Panc1 (cell line): ENCODE results near the gene DCDC2. TPM values are rescaled to one million over a fixed set of nuclear protein-coding genes. Genes with fewer than 3 reads are reported as not detected.

ENCODE experiments used
- ATAC-seq: fragments of 200-7000 bp; cut with Tn5 transposase; 2 replicates; pipeline ENCODE4 v1.9.1; 2020; ENCODE audit warnings: mild to moderate bottlenecking, moderate library complexity
- BruUV-seq: library from RNA; stranded (reverse); fragments of 400-500 nt; replicated peaks from 2 replicates; lab custom pipeline; 2021; lab: Mats Ljungman, UMichigan
- CTCF ChIA-PET: fragments of 300-600 bp; sonication (Branson Sonifier 250); formaldehyde crosslinking; loops from one replicate; lab custom pipeline; 2022; ENCODE audit warnings: antibody characterized with exemption; lab: Charles Lee
- POLR2A ChIA-PET: fragments of 300-600 bp; sonication (Branson Sonifier 250); formaldehyde crosslinking; loops from one replicate; lab custom pipeline; 2022; ENCODE audit warnings: antibody characterized with exemption; lab: Charles Lee
- DNase-seq: peaks from one replicate; pipeline ENCODE4 v3.0.0-alpha.2; 2010; ENCODE audit warnings: low read depth, low spot score
- H3K27ac ChIP-seq: 2 replicates; pipeline ENCODE4 v1.5.1; 2011; ENCODE audit warnings: mild to moderate bottlenecking, low read length, inconsistent platforms
- H3K27me3 ChIP-seq: fragments of 200-500 bp; sonication (Bioruptor generic); 2 replicates; pipeline ENCODE4 v1.6.0; 2014; ENCODE audit warnings: low read length, inconsistent platforms; ENCODE audit not compliant: control insufficient read depth, insufficient read depth
- H3K36me3 ChIP-seq: fragments of 200-500 bp; sonication (Bioruptor generic); 2 replicates; pipeline ENCODE4 v1.5.1; 2014; ENCODE audit warnings: inconsistent platforms, mild to moderate bottlenecking, low read length, moderate library complexity; ENCODE audit not compliant: control insufficient read depth, insufficient read depth
- H3K4me1 ChIP-seq: 2 replicates; pipeline ENCODE4 v1.5.1; 2011; ENCODE audit warnings: inconsistent platforms, mild to moderate bottlenecking, low read length, moderate library complexity; ENCODE audit not compliant: control insufficient read depth, insufficient read depth
- H3K4me3 ChIP-seq, 2 experiments: 2 replicates each; pipeline ENCODE4 v1.5.1; 2011 to 2012; ENCODE audit warnings: low read depth in 2 of 2, low read length in 2 of 2, mild to moderate bottlenecking in 2 of 2, inconsistent platforms in 1 of 2, moderate library complexity in 1 of 2
- H3K9me3 ChIP-seq: fragments of 200-500 bp; sonication (Bioruptor generic); 2 replicates; pipeline ENCODE4 v1.5.1; 2014; ENCODE audit warnings: low read depth, mild to moderate bottlenecking, inconsistent platforms, low read length, moderate library complexity; ENCODE audit not compliant: control insufficient read depth, insufficient read depth
- CTCF ChIP-seq: fragments of 450-650 bp; IDR thresholded peaks from 2 replicates; pipeline ENCODE4 v1.5.1; 2017; ENCODE audit warnings: mild to moderate bottlenecking
- POLR2AphosphoS5 ChIP-seq: IDR thresholded peaks from 2 replicates; pipeline ENCODE4 v1.6.1; 2012; ENCODE audit warnings: mild to moderate bottlenecking, low read depth, low read length, moderate library complexity
- REST ChIP-seq, 2 experiments: IDR thresholded peaks; 2 replicates each; pipeline ENCODE4 v1.6.1; 2011 to 2012; ENCODE audit warnings: low read depth in 2 of 2, control low read depth in 1 of 2, low read length in 1 of 2, mild to moderate bottlenecking in 1 of 2, moderate library complexity in 1 of 2; ENCODE audit not compliant: insufficient read depth in 1 of 2
- SIN3A ChIP-seq: IDR thresholded peaks from 2 replicates; pipeline ENCODE4 v1.6.1; 2012; ENCODE audit warnings: low read depth, mild to moderate bottlenecking, low read length, moderate library complexity, borderline replicate concordance; ENCODE audit not compliant: insufficient read depth
- TCF7L2 ChIP-seq: IDR thresholded peaks from 2 replicates; pipeline ENCODE4 v1.6.1; 2011; ENCODE audit warnings: mild to moderate bottlenecking, low read depth, low read length, inconsistent platforms
- in situ Hi-C: cut with HindIII; loops from 2 replicates; pipeline ENCODE4 v1.10.0; 2016; ENCODE audit warnings: low sequenced_read_pairs, low pct_unique_long_range_greater_than_20kb
- intact Hi-C: fragments of 100-400 bp; cut with micrococcal nuclease; formaldehyde crosslinking; loops from one replicate; pipeline ENCODE4 v1.10.0; 2022; ENCODE audit not compliant: unreplicated experiment
- total RNA-seq: library from RNA; stranded (reverse); gene quantifications from one replicate; pipeline ENCODE4 v1.2.1, GENCODE V29; 2021; ENCODE audit not compliant: unreplicated experiment

The DCDC2 gene
- total RNA-seq, 1 experiment from 2014 or later: 0.15 TPM

GRCh38 chr6:24274441-24275083 lies 83.3 kb downstream of the DCDC2 start:
- TF ChIP-seq CTCF (peak; percentile 58; the same call in 1 of the 2 replicates), TCF7L2 (no peak), SIN3A (no peak)
- ChIA-PET POLR2A (no interaction called here), CTCF (interaction anchor here (0.6 to 0.8 kb wide), 2 partner anchors 28 to 39 kb away, joined by 3 to 4 read pairs; no protein-coding TSS in a partner anchor)
- H3K4me3 ChIP-seq: no peak overlapping the region
- no peaks in the 10 kb centered on the region for H3K4me1 ChIP-seq
- peaks cover 2% of the 10 kb centered on the region; the same call in 1 of the 2 replicates for H3K27me3 ChIP-seq
- BruUV-seq: no TSS peak
- DNase-seq: no peak
- intact Hi-C loops: loop anchor here (2.0 kb wide), 1 partner anchor 210 kb away; no protein-coding TSS in a partner anchor
- ATAC-seq: no peak
- H3K9me3 ChIP-seq: no peaks in the 10 kb centered on the region
- in situ Hi-C loops: no loop called here
- H3K36me3 ChIP-seq: no peaks in the 10 kb centered on the region
- no peak overlapping the region for H3K27ac ChIP-seq

GRCh38 chr6:24273096-24273870 lies 84.6 kb downstream of the DCDC2 start:
- POLR2A ChIA-PET: no interaction called here
- DNase-seq (no peak), ATAC-seq (no peak)
- BruUV-seq: no TSS peak
- CTCF ChIA-PET: no interaction called here
- in situ Hi-C loops: no loop called here
- Histone ChIP-seq H3K4me3 (no peak overlapping the region), H3K36me3 (no peaks in the 10 kb centered on the region), H3K27me3 (peaks cover 2% of the 10 kb centered on the region; the same call in 1 of the 2 replicates), H3K27ac (no peak overlapping the region), H3K9me3 (no peaks in the 10 kb centered on the region), H3K4me1 (no peaks in the 10 kb centered on the region)
- intact Hi-C loops: no loop called here
- TF ChIP-seq CTCF: no peak
- TF ChIP-seq SIN3A: no peak
- no peak for TF ChIP-seq POLR2AphosphoS5
- no peak for TF ChIP-seq TCF7L2
- TF ChIP-seq REST (IDR thresholded peaks at IDR 0.05; ENCODE audit: insufficient read depth in 1 of 2, low read depth in 2 of 2, low read length in 1 of 2): no peak
